HCT116 (cell line): ENCODE measurements around the gene SLC27A2. TPM values are rescaled to one million over a fixed set of nuclear protein-coding genes. Genes with fewer than 3 reads are reported as not detected.
"Not testable (repeated sequence)": the region's sequence is repeated elsewhere in the genome, so short reads cannot be mapped to it uniquely, and the experiment has no call there.

Source experiments
- ATAC-seq: fragments of 200-7000 bp; cut with Tn5 transposase; 2 replicates; pipeline ENCODE4 v1.9.1; 2020; ENCODE audit warnings: mild to moderate bottlenecking, moderate library complexity
- Bru-seq: library from RNA; stranded (reverse); fragments of 400-500 nt; gene quantifications from one replicate; lab custom pipeline; 2021; lab: Mats Ljungman, UMichigan
- BruChase-seq, 2 experiments: library from RNA; stranded (reverse); fragments of 400-500 nt; gene quantifications; one replicate each; lab custom pipeline; 2021; lab: Mats Ljungman, UMichigan
- BruUV-seq: library from RNA; stranded (reverse); fragments of 400-500 nt; replicated peaks from 2 replicates; lab custom pipeline; 2021; lab: Mats Ljungman, UMichigan
- CTCF ChIA-PET: fragments of 300-600 bp; sonication (Branson Sonifier 250); formaldehyde crosslinking; loops from one replicate; lab custom pipeline; 2021; ENCODE audit warnings: antibody characterized with exemption; lab: Charles Lee
- POLR2A ChIA-PET: fragments of 300-600, 350-600 bp; sonication (Branson Sonifier 250); formaldehyde crosslinking; loops from one replicate; lab custom pipeline; 2021; ENCODE audit warnings: antibody characterized with exemption; lab: Charles Lee
- RAD21 ChIA-PET, 2 experiments: fragments of 300-600 bp; sonication (Branson Sonifier 250); formaldehyde crosslinking; loops; one replicate each; lab custom pipeline; 2023; ENCODE audit warnings: low total read pairs in 2 of 2; ENCODE audit not compliant: uncharacterized antibody in 2 of 2, unreplicated experiment in 2 of 2, low non-redundant PET in 1 of 2; lab: Charles Lee
- DNase-seq: peaks from one replicate; pipeline ENCODE4 v3.0.0-alpha.2; 2010; ENCODE audit warnings: low read depth, low spot score
- H2AFZ ChIP-seq: fragments of 200-600 bp; shearing (Covaris generic), sonication (generic); 2 replicates; pipeline ENCODE4 v1.6.1; 2017; ENCODE audit warnings: low read depth, mixed run types, mixed read lengths, antibody characterized with exemption, low read length; ENCODE audit not compliant: poor library complexity, severe bottlenecking
- H3K27ac ChIP-seq: 2 replicates; pipeline ENCODE4 v1.5.1; 2012; ENCODE audit warnings: low read depth, low read length
- H3K27me3 ChIP-seq: fragments of 200-600 bp; sonication (generic); 2 replicates; pipeline ENCODE4 v1.6.1; 2016; ENCODE audit warnings: mixed run types, low read length, mixed read lengths; ENCODE audit not compliant: insufficient read depth
- H3K36me3 ChIP-seq, 2 experiments: fragments of 200-500 bp in 1 of 2; fragments of 200-600 bp in 1 of 2; sonication (Bioruptor generic) in 1 of 2; sonication (generic) in 1 of 2; 2 replicates each; pipeline versions ENCODE4 v1.5.1 to v1.6.1; 2014 to 2016; ENCODE audit warnings: low read length in 2 of 2, inconsistent platforms in 1 of 2, mixed read lengths in 1 of 2, mixed run types in 1 of 2; ENCODE audit not compliant: insufficient read depth in 2 of 2, control insufficient read depth in 1 of 2
- H3K4me1 ChIP-seq, 2 experiments: fragments of 200-600 bp in 1 of 2; sonication (generic) in 1 of 2; 2 replicates each; pipeline versions ENCODE4 v1.5.1 to v1.6.1; 2012 to 2017; ENCODE audit warnings: low read length in 2 of 2, inconsistent platforms in 1 of 2, mild to moderate bottlenecking in 1 of 2, mixed read lengths in 1 of 2, mixed run types in 1 of 2, moderate library complexity in 1 of 2; ENCODE audit not compliant: insufficient read depth in 2 of 2, control insufficient read depth in 1 of 2
- H3K4me2 ChIP-seq: fragments of 200-600 bp; sonication (generic); 2 replicates; pipeline ENCODE4 v1.6.1; 2017; ENCODE audit warnings: mixed run types, low read length, mixed read lengths
- H3K4me3 ChIP-seq, 2 experiments: fragments of 200-600 bp in 1 of 2; sonication (generic) in 1 of 2; replicated peaks in 1 of 2; 2 replicates each; pipeline ENCODE4 v1.5.1; 2011 to 2016; ENCODE audit warnings: low read length in 2 of 2, control low read depth in 1 of 2, low read depth in 1 of 2, mild to moderate bottlenecking in 1 of 2, mixed read lengths in 1 of 2, mixed run types in 1 of 2
- H3K79me2 ChIP-seq: fragments of 200-600 bp; sonication (generic); 2 replicates; pipeline ENCODE4 v1.6.1; 2017; ENCODE audit warnings: mild to moderate bottlenecking, mixed run types, low read length, moderate library complexity, mixed read lengths; ENCODE audit not compliant: insufficient read depth
- H3K9ac ChIP-seq: fragments of 200-600 bp; sonication (generic); 2 replicates; pipeline ENCODE4 v1.6.1; 2016; ENCODE audit warnings: low read length, mixed read lengths
- H3K9me2 ChIP-seq: fragments of 200-600 bp; sonication (generic), shearing (Covaris generic); 2 replicates; pipeline ENCODE4 v1.6.1; 2017; ENCODE audit warnings: mixed run types, mild to moderate bottlenecking, moderate library complexity; ENCODE audit not compliant: insufficient read depth
- H3K9me3 ChIP-seq, 2 experiments: fragments of 200-500 bp in 1 of 2; fragments of 200-600 bp in 1 of 2; sonication (Bioruptor generic) in 1 of 2; sonication (generic) in 1 of 2; 2 replicates each; pipeline ENCODE4 v1.6.1; 2014 to 2017; ENCODE audit warnings: low read length in 2 of 2, mixed read lengths in 2 of 2, inconsistent platforms in 1 of 2, low read depth in 1 of 2, mild to moderate bottlenecking in 1 of 2, mixed run types in 1 of 2, moderate library complexity in 1 of 2; ENCODE audit not compliant: control insufficient read depth in 1 of 2, insufficient read depth in 1 of 2
- H4K20me1 ChIP-seq: fragments of 200-600 bp; sonication (generic), shearing (Covaris generic); 2 replicates; pipeline ENCODE4 v1.6.1; 2017; ENCODE audit warnings: mixed run types, mild to moderate bottlenecking, moderate library complexity; ENCODE audit not compliant: insufficient read depth
- ATF3 ChIP-seq: IDR thresholded peaks from 2 replicates; pipeline ENCODE4 v1.6.1; 2012
- CTCF ChIP-seq, 3 experiments: fragments of 200-600 bp in 1 of 3; sonication (generic) in 1 of 3; IDR thresholded peaks in 2 of 3; conservative IDR thresholded peaks in 1 of 3; 2 replicates each; pipeline ENCODE4 v1.5.1; 2012 to 2017; ENCODE audit warnings: low read depth in 2 of 3, low read length in 2 of 3, antibody characterized with exemption in 1 of 3, borderline replicate concordance in 1 of 3, control low read depth in 1 of 3, mild to moderate bottlenecking in 1 of 3, mixed read lengths in 1 of 3, mixed run types in 1 of 3, moderate library complexity in 1 of 3; ENCODE audit not compliant: insufficient read depth in 1 of 3
- EGR1 ChIP-seq: IDR thresholded peaks from 2 replicates; pipeline ENCODE4 v1.6.1; 2012; ENCODE audit warnings: low read depth
- EZH2phosphoT487 ChIP-seq: fragments of 200-600 bp; IDR thresholded peaks from 2 replicates; pipeline ENCODE4 v1.6.1; 2018; ENCODE audit warnings: antibody characterized with exemption, borderline replicate concordance
- JUND ChIP-seq: IDR thresholded peaks from 2 replicates; pipeline ENCODE4 v1.6.1; 2012
- MAX ChIP-seq: IDR thresholded peaks from 2 replicates; pipeline ENCODE4 v1.6.1; 2012
- POLR2A ChIP-seq: IDR thresholded peaks from 2 replicates; pipeline ENCODE4 v1.7.0; 2011; ENCODE audit warnings: borderline replicate concordance; ENCODE audit not compliant: insufficient read depth, insufficient read length; ENCODE audit errors: extremely low read depth
- RAD21 ChIP-seq: IDR thresholded peaks from 2 replicates; pipeline ENCODE4 v1.6.1; 2012; ENCODE audit warnings: low read depth, mild to moderate bottlenecking
- SIN3A ChIP-seq: IDR thresholded peaks from 2 replicates; pipeline ENCODE4 v1.6.1; 2012; ENCODE audit warnings: low read depth
- SP1 ChIP-seq: IDR thresholded peaks from 2 replicates; pipeline ENCODE4 v1.6.1; 2012; ENCODE audit warnings: low read depth
- intact Hi-C: fragments of 100-400 bp; cut with micrococcal nuclease; formaldehyde crosslinking; loops from 2 replicates; pipeline ENCODE4 v1.10.0; 2022
- long read RNA-seq: library from polyadenylated mRNA; unstranded; transcript quantifications from one replicate; pipeline ENCODE4 v2.0.0, GENCODE V29; 2021; ENCODE audit not compliant: unreplicated experiment
- polyA plus RNA-seq: library from polyadenylated mRNA; unstranded; fragments of >200 nt; gene quantifications from 2 replicates; pipeline ENCODE4 v1.2.1, GENCODE V29; 2012; ENCODE audit warnings: missing spikeins
- total RNA-seq: library from RNA; stranded (reverse); gene quantifications from one replicate; pipeline ENCODE4 v1.2.1, GENCODE V29; 2021; ENCODE audit not compliant: unreplicated experiment

Gene SLC27A2
- total RNA-seq (14.0 TPM), Bru-seq, nascent RNA (percentile 52 among the genes with signal in this experiment), BruChase-seq, experiment 1, labeled RNA remaining after a 6-hour chase (percentile 51 among the genes with signal in this experiment), BruChase-seq, experiment 2, labeled RNA remaining after a 2-hour chase (percentile 45 among the genes with signal in this experiment)
- polyA plus RNA-seq: 10.8 and 12.0 TPM in 2 replicates
- long read RNA-seq, transcript SLC27A2-201 (10 exons, 2,394 nt): major isoform, 53 of 58 reads
- long read RNA-seq, partial matches to known transcripts: 2 of 58 reads
- long read RNA-seq, other reads (novel, unspliced or antisense): 2 of 58 reads

GRCh38 chr15:50181969-50182218 is at the start of gene SLC27A2:
SLC27A2 (plus strand) TSS chr15:50182196; CDS start chr15:50182428, 232 bp downstream.
- no TSS peak for BruUV-seq
- Histone ChIP-seq H4K20me1 (no peaks in the 10 kb centered on the region), H3K9me2 (no peaks in the 10 kb centered on the region), H3K79me2 (no peaks in the 10 kb centered on the region), H3K36me3 (no peaks in the 10 kb centered on the region), H3K27me3 (no peaks in the 10 kb centered on the region), H2AFZ (peak within 1 kb of the TSS; percentile 87), H3K9ac (peak within 1 kb of the TSS; percentile 63), H3K4me3 (peak within 1 kb of the TSS; percentile 56 to 68), H3K27ac (peak within 1 kb of the TSS; percentile 43; the same call in 1 of the 2 replicates), H3K4me1 (peaks cover 9 to 20% of the 10 kb centered on the region in 2 experiments; a peak in 3 of 4 replicates), H3K4me2 (peak within 1 kb of the TSS; percentile 97), H3K9me3 (no peaks in the 10 kb centered on the region)
- RAD21 ChIA-PET: interaction anchor here in 1 of 2 experiments (1.6 kb wide), 1 partner anchor 134 kb away, joined by 6 read pairs; no protein-coding TSS in a partner anchor
- peak; percentile 87 for ATAC-seq
- DNase-seq: peak; percentile 19
- TF ChIP-seq POLR2A: no peak
- peak; percentile 83 for TF ChIP-seq EGR1
- TF ChIP-seq MAX: peak; percentile 68; the same call in 1 of the 2 replicates
- TF ChIP-seq RAD21: peak; percentile 47
- no peak for TF ChIP-seq EZH2phosphoT487
- TF ChIP-seq JUND: no peak
- TF ChIP-seq SP1: no peak
- TF ChIP-seq ATF3: no peak
- TF ChIP-seq SIN3A: no peak
- TF ChIP-seq CTCF (IDR thresholded peaks at IDR 0.05 in 2 of 3, conservative IDR thresholded peaks at IDR 0.05 in 1 of 3; ENCODE audit: borderline replicate concordance in 1 of 3, insufficient read depth in 1 of 3, low read depth in 2 of 3, low read length in 2 of 3): peak in 2 of 3 experiments; percentile 38; a peak in 3 of 6 replicates
- CTCF ChIA-PET: interaction anchor here (0.6 to 2.7 kb wide), 2 partner anchors 34 to 134 kb away, joined by 4 to 10 read pairs; no protein-coding TSS in a partner anchor
- POLR2A ChIA-PET: interaction anchor here (0.8 kb wide), 1 partner anchor 10 kb away, joined by 4 read pairs; no protein-coding TSS in a partner anchor
- intact Hi-C loops: no loop called here

GRCh38 chr15:50132251-50132984 is 49.6 kb upstream of the SLC27A2 start:
- POLR2A ChIA-PET, H3K27me3 ChIP-seq, CTCF ChIA-PET, H3K9ac ChIP-seq, H4K20me1 ChIP-seq, H3K27ac ChIP-seq, H3K9me3 ChIP-seq, intact Hi-C loops, H3K4me3 ChIP-seq, BruUV-seq, DNase-seq, RAD21 ChIA-PET, H3K9me2 ChIP-seq, H2AFZ ChIP-seq, H3K4me2 ChIP-seq, ATAC-seq, H3K79me2 ChIP-seq, H3K36me3 ChIP-seq: not testable (repeated sequence)
- H3K4me1 ChIP-seq: peaks cover 3 to 32% of the 10 kb centered on the region in 2 experiments
